Measurements from ENCODE around the gene LAGE3. TPM values are rescaled to one million over a fixed set of nuclear protein-coding genes. Genes with fewer than 3 reads are reported as not detected.

LAGE3 gene
- total RNA-seq, 1 experiment from 2014 or later, result 102 TPM

- DNase-seq (ENCODE audit: low read depth), result peak; percentile 40
Measured at GRCh38 chrX:154458116-154458953, 20.7 kb downstream of the LAGE3 start, which contains the start of gene PLXNA3. TSS of gene PLXNA3 (plus strand) at chrX:154458281. CDS start at chrX:154460184, 1,903 bp downstream.

- peak; percentile 44 for DNase-seq (ENCODE audit: low read depth)
Measured at GRCh38 chrX:154457491-154458115, 21.5 kb downstream of the LAGE3 start.

GRCh38 chrX:154452823-154453222 is 26.3 kb downstream of the LAGE3 start:
- DNase-seq (ENCODE audit: low read depth), result no peak

- no peak for DNase-seq (ENCODE audit: low read depth)
Measured at GRCh38 chrX:154450312-154450711, 28.8 kb downstream of the LAGE3 start.

- no peak for DNase-seq (ENCODE audit: low read depth)
Measured at GRCh38 chrX:154449618-154450017, 29.5 kb downstream of the LAGE3 start.

- no peak for DNase-seq (ENCODE audit: low read depth)
Measured at GRCh38 chrX:154448484-154448883, 30.6 kb downstream of the LAGE3 start.

GRCh38 chrX:154446430-154446829 is 32.7 kb downstream of the LAGE3 start:
- DNase-seq (ENCODE audit: low read depth), result no peak

GRCh38 chrX:154445776-154446175 is 33.3 kb downstream of the LAGE3 start:
- no peak for DNase-seq (ENCODE audit: low read depth)

GRCh38 chrX:154444755-154445246 is 34.3 kb downstream of the LAGE3 start:
- DNase-seq (ENCODE audit: low read depth), result no peak

- peak; percentile 74 for DNase-seq (ENCODE audit: low read depth)
Measured at GRCh38 chrX:154443992-154444754, 34.9 kb downstream of the LAGE3 start, which contains the start of gene FAM50A. TSS of gene FAM50A (plus strand) at chrX:154444141. CDS start at chrX:154444236, 95 bp downstream.

- DNase-seq (ENCODE audit: low read depth), result peak; percentile 67
Measured at GRCh38 chrX:154443479-154443910, 35.6 kb downstream of the LAGE3 start.

- no peak for DNase-seq (ENCODE audit: low read depth)
Measured at GRCh38 chrX:154441984-154442707, 36.9 kb downstream of the LAGE3 start.

- no peak for DNase-seq (ENCODE audit: low read depth)
Measured at GRCh38 chrX:154441564-154441963, 37.5 kb downstream of the LAGE3 start.

GRCh38 chrX:154440623-154441357 is 38.3 kb downstream of the LAGE3 start:
- no peak for DNase-seq (ENCODE audit: low read depth)

- no peak for DNase-seq (ENCODE audit: low read depth)
Measured at GRCh38 chrX:154439841-154440240, 39.2 kb downstream of the LAGE3 start.

- no peak for DNase-seq (ENCODE audit: low read depth)
Measured at GRCh38 chrX:154437971-154438893, 40.8 kb downstream of the LAGE3 start.

- peak; percentile 54 for DNase-seq (ENCODE audit: low read depth)
Measured at GRCh38 chrX:154436983-154437752, 41.9 kb downstream of the LAGE3 start, which contains the start of gene GDI1. TSS of gene GDI1 (plus strand) at chrX:154437154. CDS start at chrX:154437255, 101 bp downstream.

- no peak for DNase-seq (ENCODE audit: low read depth)
Measured at GRCh38 chrX:154436374-154436982, 42.6 kb downstream of the LAGE3 start.

Data from M059J (cell line).